Activated T-cell treated with anti-CD3 and anti-CD28 coated beads, Interleukin-2, amount 50 U/mL, for 4 hours (primary cell): ENCODE results near the gene SIDT2. TPM values are rescaled to one million over a fixed set of nuclear protein-coding genes. Genes with fewer than 3 reads are reported as not detected.
"Not testable (repeated sequence)": the region's sequence is repeated elsewhere in the genome, so short reads cannot be mapped to it uniquely, and the experiment has no call there.

Source experiments
- ATAC-seq, 2 donors: fragments of 200-7000 bp; cut with Tn5 transposase; one replicate each; pipeline ENCODE4 v1.10.0; 2021
- DNase-seq: peaks from one replicate; pipeline ENCODE4 v3.0.0-alpha.2; 2020
- H3K27me3 Mint-ChIP-seq: one replicate; pipeline ENCODE4 v1.8.0; 2021; ENCODE audit warnings: low read depth, mixed read lengths
- H3K36me3 Mint-ChIP-seq: one replicate; pipeline ENCODE4 v1.8.0; 2022; ENCODE audit warnings: mixed read lengths; ENCODE audit not compliant: insufficient read depth
- H3K4me1 Mint-ChIP-seq: one replicate; pipeline ENCODE4 v1.8.0; 2021; ENCODE audit warnings: low read depth, mixed read lengths
- H3K4me3 Mint-ChIP-seq: one replicate; pipeline ENCODE4 v1.8.0; 2021; ENCODE audit warnings: mild to moderate bottlenecking, moderate library complexity, mixed read lengths
- H3K9me3 Mint-ChIP-seq: one replicate; pipeline ENCODE4 v1.8.0; 2021; ENCODE audit warnings: mixed read lengths
- total RNA-seq, 3 donors: library from RNA; stranded (reverse); gene quantifications; one replicate each; pipeline ENCODE4 v1.2.1, GENCODE V29; 2021

SIDT2 gene
- total RNA-seq, 3 donors from 2014 or later = 11.1 to 15.4 (median 12.9) TPM

DNA sequence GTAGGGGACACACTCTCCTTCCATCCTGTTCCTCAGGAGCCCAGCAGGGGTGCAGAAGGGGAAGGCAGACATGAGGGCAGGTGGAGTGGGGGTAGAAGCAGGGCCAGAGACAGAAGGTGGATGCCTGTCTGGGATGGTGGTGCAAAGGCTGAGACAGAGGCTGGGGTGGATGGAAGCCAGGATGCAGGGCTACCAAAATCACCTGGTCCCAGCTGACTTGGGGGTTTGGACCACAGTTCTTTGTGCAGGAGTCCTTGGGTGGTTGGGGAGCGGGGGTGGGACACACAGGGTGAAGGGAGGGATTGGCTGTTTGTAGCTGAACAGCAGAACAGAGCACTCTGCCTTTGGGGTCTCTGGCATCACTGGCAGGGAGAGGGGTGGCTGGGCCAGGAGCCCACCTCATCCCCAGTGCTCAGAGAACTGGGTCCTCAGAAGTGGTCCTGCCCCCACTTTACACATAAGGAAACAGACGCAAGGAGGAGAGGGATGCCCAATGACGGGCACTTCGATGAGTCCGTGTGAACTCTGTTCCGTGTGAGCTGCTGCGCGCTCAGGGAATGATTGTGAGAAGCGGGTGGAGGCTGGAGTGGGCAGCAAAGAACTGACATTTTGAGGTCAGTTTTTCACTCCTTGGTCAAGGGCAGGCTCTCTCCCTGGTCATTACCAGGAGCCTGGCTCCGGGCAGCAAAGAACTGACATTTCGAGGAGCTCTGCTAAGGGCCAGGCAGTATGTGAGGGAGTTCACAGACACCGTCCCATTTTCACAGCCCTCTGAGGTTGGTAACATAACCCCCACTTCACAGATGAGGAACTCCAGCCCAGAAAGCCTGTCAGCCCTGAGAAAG lies 22.5 kb downstream of the SIDT2 start:
- no peaks in the 10 kb centered on the region for H3K4me1 Mint-ChIP-seq
- DNase-seq (no peak), ATAC-seq (no peak)
- H3K36me3 Mint-ChIP-seq = peaks cover 15% of the 10 kb centered on the region
- no peak overlapping the region for H3K4me3 Mint-ChIP-seq
- no peaks in the 10 kb centered on the region for H3K9me3 Mint-ChIP-seq
- no peaks in the 10 kb centered on the region for H3K27me3 Mint-ChIP-seq

DNA sequence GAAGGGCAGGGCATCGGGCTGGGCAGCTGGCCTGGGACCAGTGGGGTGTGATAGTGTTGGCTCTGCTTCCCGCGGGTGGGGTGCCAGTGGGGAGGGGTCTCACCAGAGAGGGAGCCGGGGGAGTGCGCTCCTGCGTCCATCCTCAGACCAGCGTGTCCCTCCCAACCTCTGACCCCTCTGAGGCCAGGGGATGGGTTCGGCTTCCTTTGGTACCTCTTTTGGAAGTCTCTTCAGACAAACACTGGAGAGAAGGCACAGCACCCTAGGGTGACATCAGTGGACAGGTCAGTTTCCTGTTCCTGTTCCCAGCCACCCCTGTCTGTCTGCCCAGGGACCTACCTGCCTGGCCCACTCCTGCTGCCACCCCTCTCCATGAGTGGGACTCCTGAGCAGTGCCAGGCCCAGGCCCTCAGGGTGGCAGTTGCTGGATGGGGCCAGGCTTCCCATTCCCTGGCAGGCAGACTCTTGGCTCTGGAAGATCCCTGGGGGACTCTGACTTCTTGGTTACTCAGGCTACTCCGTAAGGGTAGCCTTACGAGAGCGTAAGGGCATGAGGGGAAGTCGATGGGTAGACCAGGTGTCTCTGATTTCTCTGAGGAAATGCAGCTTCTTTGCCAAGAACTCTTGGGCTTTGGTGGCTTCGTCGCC lies 23.2 kb downstream of the SIDT2 start:
- no peaks in the 10 kb centered on the region for H3K9me3 Mint-ChIP-seq
- DNase-seq = no peak
- no peaks in the 10 kb centered on the region for H3K27me3 Mint-ChIP-seq
- no peak overlapping the region for H3K4me3 Mint-ChIP-seq
- no peak for ATAC-seq
- H3K36me3 Mint-ChIP-seq = peaks cover 16% of the 10 kb centered on the region
- H3K4me1 Mint-ChIP-seq = no peaks in the 10 kb centered on the region

GRCh38 chr11:117202386-117203068 lies 24.0 kb downstream of the SIDT2 start:
- Mint-ChIP-seq H3K36me3 (peaks cover 16% of the 10 kb centered on the region), H3K27me3 (no peaks in the 10 kb centered on the region), H3K4me1 (no peaks in the 10 kb centered on the region), H3K9me3 (no peaks in the 10 kb centered on the region), H3K4me3 (no peak overlapping the region)
- ATAC-seq = no peak
- no peak for DNase-seq

GRCh38 chr11:117203069-117203407 lies 24.5 kb downstream of the SIDT2 start:
- Mint-ChIP-seq H3K9me3 (no peaks in the 10 kb centered on the region), H3K27me3 (no peaks in the 10 kb centered on the region), H3K36me3 (peaks cover 16% of the 10 kb centered on the region), H3K4me1 (no peaks in the 10 kb centered on the region), H3K4me3 (no peak overlapping the region)
- ATAC-seq (no peak), DNase-seq (no peak)

- no peaks in the 10 kb centered on the region for H3K9me3 Mint-ChIP-seq
These were observed 25.9 kb downstream of the SIDT2 start for GRCh38 chr11:117204283-117205080.

DNA sequence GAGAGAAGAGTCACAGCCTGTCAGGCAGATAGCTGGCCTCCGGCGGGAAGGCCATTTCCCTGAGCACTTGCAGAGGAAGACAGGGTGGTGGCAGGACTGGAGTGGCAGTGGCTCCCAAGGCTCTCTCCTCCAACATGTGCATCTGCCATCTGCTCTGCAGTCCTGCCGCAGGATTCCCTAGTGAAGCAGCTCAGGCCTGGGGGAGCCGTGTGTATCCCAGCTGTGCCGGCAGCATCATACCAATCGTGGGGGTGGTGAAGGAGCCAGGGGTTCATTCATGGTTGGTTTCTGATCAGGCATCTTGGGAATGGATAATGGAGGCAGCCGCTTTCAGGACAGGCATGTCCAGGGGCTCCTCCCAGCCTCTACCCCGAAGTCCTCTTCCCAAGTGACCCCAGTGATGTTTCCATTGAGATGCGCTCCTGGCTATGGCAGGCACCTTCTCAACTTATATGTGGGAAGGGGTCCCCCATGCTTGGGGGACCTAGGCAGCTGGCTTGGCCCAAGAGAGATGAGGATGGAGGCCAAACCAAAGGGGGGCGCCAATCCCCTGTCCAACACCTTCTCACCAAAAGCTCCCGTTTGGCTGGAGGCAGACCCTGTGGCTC lies 26.8 kb downstream of the SIDT2 start:
- no peak overlapping the region for H3K4me3 Mint-ChIP-seq
- H3K36me3 Mint-ChIP-seq = peaks cover 16% of the 10 kb centered on the region
- H3K27me3 Mint-ChIP-seq = no peaks in the 10 kb centered on the region
- H3K4me1 Mint-ChIP-seq = no peaks in the 10 kb centered on the region
- DNase-seq = no peak
- H3K9me3 Mint-ChIP-seq = no peaks in the 10 kb centered on the region
- no peak for ATAC-seq

More at GRCh38 chr11:117204283-117205080, 25.9 kb downstream of the SIDT2 start:
- DNase-seq (no peak), ATAC-seq (no peak)
- H3K4me3 Mint-ChIP-seq = no peak overlapping the region
- H3K27me3 Mint-ChIP-seq = no peaks in the 10 kb centered on the region
- H3K4me1 Mint-ChIP-seq = no peaks in the 10 kb centered on the region
- H3K36me3 Mint-ChIP-seq = peaks cover 16% of the 10 kb centered on the region

DNA sequence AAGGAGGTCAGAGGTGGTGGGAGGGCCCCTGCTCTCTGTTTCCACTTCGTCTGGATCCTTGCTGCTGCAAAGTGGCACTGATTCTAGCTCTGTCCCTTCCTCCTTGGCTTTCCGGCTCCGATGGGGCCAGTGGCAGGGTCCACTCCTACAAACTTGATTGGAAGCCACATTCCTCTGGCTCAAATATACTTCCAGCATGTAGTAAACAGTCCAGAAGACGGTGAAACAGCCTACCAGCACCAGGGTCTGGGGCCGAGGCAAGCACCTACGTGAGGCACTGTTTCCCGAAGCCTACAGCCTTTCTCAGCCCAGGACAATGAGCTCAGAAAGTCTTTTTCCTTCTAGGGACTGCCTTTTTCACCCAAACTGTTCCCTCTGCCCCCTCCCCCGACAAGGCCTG lies 27.6 kb downstream of the SIDT2 start:
- ATAC-seq, H3K4me3 Mint-ChIP-seq, H3K9me3 Mint-ChIP-seq, DNase-seq, H3K4me1 Mint-ChIP-seq, H3K27me3 Mint-ChIP-seq: not testable (repeated sequence)
- H3K36me3 Mint-ChIP-seq = peaks cover 17% of the 10 kb centered on the region

- not testable (repeated sequence) for DNase-seq, ATAC-seq, H3K27me3 Mint-ChIP-seq, H3K4me1 Mint-ChIP-seq, H3K4me3 Mint-ChIP-seq, H3K9me3 Mint-ChIP-seq
- peaks cover 22% of the 10 kb centered on the region for H3K36me3 Mint-ChIP-seq
These were observed 28.3 kb downstream of the SIDT2 start for GRCh38 chr11:117206859-117207258.

DNA sequence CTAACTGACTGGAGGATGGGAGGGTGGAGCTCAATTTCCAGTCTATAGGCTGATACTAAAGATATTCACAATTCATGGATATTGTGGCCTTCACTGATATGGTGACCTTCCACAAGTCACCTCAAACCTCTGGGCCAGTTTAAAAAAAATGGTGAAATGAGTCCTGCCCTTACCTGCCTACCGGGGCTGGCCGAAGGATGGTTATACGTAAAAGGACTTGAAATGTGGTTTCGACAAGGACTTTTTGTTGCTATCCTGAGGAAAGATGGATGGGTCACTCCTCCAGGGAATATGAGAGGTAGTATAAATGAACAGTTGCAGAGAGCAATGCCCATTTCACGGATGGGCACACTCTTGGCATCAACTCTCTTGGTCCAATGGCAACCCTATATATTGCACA lies 28.9 kb downstream of the SIDT2 start:
- H3K4me3 Mint-ChIP-seq, H3K27me3 Mint-ChIP-seq, DNase-seq, ATAC-seq, H3K4me1 Mint-ChIP-seq, H3K9me3 Mint-ChIP-seq: not testable (repeated sequence)
- peaks cover 24% of the 10 kb centered on the region for H3K36me3 Mint-ChIP-seq

DNA sequence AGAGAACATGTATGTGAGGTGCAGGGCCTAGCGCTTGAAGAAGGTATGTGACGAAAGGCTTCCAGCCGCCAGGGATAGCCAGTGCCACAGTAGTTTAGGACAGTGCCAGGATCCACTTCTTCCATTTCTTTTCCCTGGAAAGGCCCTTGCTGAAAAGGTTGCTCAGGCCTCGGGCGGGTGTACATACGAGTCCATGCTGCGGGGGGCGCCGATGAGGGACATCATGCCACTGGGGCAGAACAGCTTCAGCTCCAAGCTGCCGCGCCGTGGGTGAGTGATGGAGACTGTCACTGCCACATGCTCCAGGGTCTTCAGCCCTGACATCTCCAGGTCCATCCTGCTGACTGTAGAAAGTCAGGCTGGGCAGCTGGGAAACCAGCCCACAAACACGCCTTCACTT lies 30.2 kb downstream of the SIDT2 start:
- not testable (repeated sequence) for H3K4me3 Mint-ChIP-seq, H3K9me3 Mint-ChIP-seq, H3K4me1 Mint-ChIP-seq, DNase-seq, H3K27me3 Mint-ChIP-seq
- peak in 1 of 2 donors; percentile 25 for ATAC-seq
- peaks cover 28% of the 10 kb centered on the region for H3K36me3 Mint-ChIP-seq

GRCh38 chr11:117209351-117210125 lies 31.0 kb downstream of the SIDT2 start:
- not testable (repeated sequence) for ATAC-seq, H3K27me3 Mint-ChIP-seq, H3K4me1 Mint-ChIP-seq, H3K4me3 Mint-ChIP-seq, H3K9me3 Mint-ChIP-seq, DNase-seq
- peaks cover 31% of the 10 kb centered on the region for H3K36me3 Mint-ChIP-seq

GRCh38 chr11:117210620-117211019 lies 32.1 kb downstream of the SIDT2 start:
- ATAC-seq = no peak
- H3K4me3 Mint-ChIP-seq = no peak overlapping the region
- H3K4me1 Mint-ChIP-seq = no peaks in the 10 kb centered on the region
- H3K9me3 Mint-ChIP-seq = no peaks in the 10 kb centered on the region
- H3K27me3 Mint-ChIP-seq = no peaks in the 10 kb centered on the region
- DNase-seq = no peak
- H3K36me3 Mint-ChIP-seq = peaks cover 27% of the 10 kb centered on the region

GRCh38 chr11:117212697-117213355 lies 34.3 kb downstream of the SIDT2 start:
- DNase-seq (no peak), ATAC-seq (no peak)
- Mint-ChIP-seq H3K36me3 (peaks cover 38% of the 10 kb centered on the region), H3K4me1 (no peaks in the 10 kb centered on the region), H3K4me3 (no peak overlapping the region), H3K27me3 (no peaks in the 10 kb centered on the region), H3K9me3 (no peaks in the 10 kb centered on the region)
